Pons (tissue), 1 donor: ENCODE data around the gene FBXO44.

Experiments used
- DNase-seq: peaks from one replicate; pipeline ENCODE4 v3.0.0-alpha.2; 2016; ENCODE audit warnings: low spot score

The FBXO44 gene

DNA sequence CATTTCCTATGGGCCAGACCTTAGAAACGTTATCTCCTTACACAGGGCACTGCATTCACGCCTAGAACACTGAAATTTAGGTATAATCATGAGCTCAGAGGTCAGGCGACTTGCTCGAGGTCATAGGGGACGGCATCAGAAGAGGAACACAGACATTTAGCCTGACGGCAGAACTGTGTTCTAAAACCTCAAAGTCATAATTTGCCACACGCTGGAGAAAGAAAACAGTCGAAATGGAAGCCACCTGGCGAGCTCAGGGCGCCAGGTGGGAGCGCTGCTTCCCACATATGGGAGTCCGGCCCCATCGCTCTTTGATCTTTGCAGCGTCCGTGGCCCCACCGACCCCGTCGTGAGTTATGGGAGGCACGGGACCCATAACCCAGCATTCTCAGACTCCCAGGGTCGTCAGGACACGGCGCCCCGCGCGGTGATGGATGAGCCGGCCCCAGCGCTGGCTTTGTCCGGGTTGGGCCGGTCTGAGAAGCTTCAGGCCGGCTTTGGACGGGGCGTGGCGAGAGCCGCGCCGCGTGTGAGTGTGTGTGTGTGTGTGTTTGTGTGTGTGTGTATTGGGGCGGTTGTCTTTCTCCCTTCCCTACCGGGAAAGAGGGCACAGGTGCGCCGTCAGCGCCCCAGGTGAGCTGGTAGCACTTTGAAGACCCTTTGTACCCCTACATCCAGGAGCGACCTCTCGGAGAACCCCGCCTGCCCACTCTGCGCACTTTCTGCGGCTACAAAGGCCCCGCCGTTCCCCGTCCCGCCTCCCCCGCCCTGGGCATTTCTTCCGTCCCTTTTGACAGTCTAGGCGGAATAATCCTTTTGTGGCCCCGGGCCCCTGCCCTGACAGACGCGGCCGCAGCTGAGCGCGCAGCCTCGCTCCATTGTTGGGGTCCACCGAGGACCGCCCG is 36.0 kb downstream of the FBXO44 start:
- no peak for DNase-seq

DNA sequence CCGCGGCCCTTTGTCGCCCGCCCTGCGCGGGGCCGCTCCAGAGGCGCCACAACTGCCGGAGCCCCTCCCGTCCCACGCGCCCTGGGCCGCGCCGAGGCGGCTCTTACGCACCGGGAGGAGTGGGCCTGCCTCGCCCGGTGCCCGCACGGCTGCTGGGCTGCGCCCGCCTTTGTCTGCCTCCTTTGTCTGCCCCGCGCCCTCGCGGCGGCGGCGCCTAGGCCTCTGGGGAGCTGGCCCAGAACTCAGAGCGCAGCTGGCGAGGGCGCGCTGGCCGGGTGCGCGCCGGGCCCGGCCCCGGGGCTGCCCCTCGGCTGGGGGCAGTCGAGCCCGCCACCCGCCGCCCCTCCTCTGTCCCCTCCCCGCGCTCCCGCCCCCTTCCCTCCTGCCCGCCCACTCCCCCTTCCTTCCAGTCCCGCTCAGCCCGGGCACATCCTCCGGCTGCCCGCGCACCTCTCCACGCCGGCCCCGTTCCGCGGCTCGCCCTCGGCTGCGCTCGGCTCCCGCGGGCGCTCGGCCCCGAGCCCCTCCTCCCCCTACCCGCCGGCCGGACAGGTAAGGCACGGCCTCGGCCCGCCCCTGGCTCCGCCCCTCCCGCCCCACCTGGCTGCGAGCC is 36.7 kb downstream of the FBXO44 start, which contains the start of gene DRAXIN:
DRAXIN (plus strand) TSS at position 409 of the 613 bp plus-strand sequence. CDS start 14,549 bp downstream, outside the sequence.
- DNase-seq = no peak

DNA sequence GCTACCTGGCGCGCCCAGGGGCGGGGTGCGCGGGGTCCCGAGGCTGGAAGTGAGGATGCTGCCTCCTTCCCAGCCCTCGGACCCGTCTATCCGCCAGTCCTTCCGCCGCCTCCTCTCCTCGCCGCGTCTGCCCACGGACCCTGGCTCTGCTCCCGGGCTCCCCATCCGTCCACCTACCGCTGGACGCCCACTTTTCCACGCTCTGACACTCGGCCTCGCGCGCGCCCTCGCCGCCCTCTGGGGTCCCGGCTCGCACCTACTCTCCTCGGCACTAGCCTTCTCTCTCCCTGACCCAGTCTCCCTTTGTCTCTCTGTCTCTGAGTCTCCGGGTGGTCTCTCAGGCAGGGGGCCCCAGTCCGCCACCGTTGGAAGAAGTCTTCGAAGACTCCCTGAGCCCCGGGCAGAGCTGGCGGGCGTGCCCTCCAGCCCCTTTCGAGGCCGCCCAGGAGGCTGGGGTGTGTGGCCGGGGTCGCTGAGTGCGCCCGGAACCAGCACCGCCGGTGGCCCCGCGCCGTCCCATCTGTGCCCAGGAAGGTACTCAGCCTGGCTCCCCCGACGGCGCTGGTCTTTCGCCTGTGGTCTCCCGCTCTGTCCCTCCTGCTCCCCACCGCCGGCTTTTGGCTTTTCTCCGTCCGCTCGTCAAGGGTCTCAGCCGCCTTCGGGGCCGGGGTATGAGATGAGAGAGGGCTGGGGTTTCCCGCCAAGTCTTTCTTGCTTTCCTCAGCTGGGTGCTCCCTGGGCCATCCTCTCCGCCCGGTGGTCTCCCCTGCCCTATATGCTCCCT is 37.4 kb downstream of the FBXO44 start:
- no peak for DNase-seq

DNA sequence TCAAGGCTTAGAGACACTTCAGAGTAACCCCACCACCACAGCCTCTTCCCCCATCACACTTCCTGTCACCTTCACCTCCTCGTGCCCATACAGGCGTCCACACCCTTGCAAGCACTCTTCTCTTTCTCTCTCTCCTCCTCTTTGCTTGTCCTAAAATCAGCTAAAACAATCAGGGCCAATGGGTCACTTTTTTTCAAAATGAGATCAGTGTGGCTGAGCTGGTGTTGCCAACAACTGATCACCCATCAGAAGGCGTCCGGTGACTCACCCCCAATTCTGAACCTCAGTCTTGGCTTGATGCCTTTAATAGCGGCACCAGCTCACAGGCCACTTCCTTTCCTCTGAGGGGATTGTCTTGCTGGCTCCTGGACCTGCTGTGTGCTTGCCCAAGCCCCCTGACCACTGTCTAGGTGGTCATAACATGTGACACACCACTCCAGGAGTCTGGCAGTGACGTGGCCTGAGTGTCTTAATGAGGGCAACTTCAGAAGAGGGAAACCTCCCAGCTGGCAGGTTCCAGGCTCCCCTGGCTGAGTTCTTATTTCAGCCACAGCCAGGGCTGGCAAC is 38.4 kb downstream of the FBXO44 start:
- no peak for DNase-seq

DNA sequence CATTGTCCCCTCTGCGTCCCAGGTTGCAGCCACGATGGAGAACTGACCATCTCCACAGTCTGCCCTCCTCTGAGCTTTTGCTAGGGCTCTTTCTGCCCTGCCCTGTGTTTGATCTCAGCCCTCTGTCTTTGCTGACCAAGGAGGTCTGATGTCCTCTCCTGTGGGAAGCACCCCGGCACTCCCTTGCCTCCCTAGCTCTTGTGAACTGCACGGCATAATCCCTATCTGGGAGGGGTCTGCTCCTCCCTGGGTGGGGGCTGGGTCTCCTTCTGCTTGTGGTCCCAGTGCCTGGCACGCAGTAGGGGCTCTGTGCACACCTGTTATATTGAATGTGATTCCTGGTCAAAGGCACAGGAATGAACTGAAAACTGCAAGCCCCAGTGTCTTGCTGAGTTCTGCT is 39.2 kb downstream of the FBXO44 start:
- DNase-seq = no peak

DNA sequence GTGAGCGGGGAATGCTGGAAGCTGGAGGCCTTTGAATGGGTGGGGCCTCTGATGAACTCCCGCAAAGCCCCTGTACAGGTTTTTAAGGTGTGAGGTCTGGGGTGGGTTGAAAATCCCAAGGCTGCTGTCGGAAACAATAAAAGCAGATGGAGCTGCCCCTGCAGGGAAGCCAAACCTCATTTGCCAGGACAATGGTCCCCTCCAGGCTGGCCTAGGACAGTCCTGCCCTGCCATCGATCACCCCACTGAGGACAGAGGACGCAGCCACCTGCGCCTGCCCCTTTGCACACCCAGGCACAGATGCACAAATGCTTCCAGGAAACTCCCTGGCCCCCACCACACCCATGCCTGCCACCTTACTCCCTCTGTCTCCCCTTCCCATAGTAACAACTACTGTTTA is 41.2 kb downstream of the FBXO44 start:
- DNase-seq = no peak

DNA sequence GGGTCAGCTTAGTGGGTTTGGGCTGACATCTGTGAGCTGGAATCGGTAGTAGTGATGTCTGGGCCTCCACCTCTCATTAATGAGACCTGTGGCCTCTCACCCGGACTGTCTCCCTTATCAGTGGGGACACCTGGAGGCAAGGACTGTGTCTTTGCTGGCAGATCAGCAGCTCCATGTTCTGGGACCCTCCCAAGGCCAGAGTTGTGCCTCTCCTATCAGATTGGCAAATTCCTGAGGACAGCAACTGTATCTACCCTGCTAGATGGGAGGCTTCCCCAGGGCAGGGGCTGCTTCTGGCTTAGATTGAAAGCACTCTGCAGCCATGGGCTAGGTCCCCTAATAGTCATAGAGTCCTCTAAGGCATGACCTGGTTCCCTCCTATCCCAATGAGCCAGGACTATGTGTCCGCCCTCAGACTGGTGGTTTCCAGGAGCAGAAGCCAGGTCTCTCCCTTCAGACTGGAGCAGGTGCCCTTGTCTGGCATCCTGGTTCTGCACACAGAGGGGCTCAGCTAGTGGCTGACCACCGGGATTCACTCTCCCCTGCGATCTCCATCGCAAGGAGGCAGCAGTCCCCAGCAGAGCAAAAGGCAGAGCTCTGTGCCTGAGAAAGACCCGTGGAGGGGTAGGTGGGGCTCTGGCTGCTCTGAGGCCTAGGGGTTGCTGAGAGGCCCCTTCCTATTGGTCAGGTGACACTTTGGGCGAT is 42.7 kb downstream of the FBXO44 start:
- DNase-seq = no peak

DNA sequence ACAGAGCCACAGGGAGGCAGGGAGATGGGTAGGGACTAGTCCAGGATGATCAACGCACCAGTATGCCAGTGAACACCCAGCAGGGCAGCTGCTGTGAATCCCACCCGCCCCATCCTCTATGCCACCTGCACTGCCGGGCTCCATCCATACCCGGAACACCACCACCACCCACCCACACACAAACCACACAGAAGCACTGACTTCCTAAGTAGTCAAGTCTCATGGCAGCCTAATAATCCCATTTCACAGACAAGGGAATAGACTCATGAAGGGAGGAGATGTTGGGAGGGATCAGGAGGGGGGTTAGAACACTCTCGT is 43.2 kb downstream of the FBXO44 start:
- no peak for DNase-seq

DNA sequence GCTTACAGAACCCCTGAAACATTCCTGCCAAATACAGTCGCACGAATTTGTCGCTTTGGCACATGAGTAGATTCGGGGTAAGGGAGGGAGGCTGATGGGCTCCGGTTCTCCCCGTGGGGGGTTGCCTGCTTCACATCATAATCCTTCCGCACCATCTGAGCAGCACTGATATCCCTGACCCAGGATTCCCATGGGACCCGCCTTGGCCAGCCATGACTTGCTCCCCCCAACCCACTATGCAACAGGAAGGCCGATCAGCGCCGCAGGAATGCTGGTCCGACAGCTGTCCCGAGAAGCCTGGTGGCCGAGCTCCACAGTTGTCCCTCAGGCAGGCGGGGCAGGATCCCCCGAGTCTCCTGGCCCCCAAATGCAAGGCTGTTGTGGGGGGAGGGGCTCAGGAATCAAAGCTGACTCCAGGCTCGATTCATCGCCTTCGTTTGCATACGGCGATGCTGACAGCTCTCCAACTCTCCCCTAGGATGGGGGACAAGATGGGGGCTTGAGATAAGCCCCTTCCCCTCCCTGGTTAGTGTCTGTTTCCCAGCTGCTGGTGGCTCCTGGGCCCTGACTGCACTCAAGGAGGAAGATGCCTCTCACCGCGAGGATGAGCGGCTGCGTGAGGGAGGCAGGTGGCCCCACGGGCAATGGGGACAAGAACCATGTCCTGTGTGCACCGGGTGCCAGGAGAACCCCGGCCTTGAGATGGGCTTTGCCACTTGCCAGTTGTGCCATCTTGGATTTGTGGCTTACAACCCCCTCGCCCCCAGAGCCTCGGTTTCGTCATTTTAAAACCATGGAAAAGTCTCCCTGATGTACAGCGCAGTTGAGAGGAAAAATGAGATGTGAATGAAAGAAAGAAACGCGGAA is 46.2 kb downstream of the FBXO44 start:
- no peak for DNase-seq

DNA sequence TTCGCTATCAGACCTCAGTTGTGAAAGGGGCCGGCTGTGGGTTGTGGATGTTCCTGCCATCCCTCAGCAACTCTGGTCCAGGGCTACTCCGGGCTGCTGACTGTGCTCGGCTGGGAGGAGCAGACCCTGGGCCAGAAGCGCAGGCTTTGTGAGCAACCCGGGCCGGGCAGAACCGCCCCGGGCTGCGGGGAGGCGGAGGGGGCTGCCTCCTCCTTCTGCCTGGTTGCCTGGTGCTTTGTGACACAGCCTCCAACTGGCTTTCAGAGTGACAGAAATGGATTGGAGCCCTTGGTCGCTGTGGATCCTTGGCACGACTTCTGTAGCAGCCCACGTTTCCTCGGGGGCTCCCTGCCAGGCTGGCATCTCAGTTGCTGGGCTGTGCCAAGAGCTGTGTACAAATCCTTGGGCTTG is 46.9 kb downstream of the FBXO44 start:
- DNase-seq = peak; percentile 78

DNA sequence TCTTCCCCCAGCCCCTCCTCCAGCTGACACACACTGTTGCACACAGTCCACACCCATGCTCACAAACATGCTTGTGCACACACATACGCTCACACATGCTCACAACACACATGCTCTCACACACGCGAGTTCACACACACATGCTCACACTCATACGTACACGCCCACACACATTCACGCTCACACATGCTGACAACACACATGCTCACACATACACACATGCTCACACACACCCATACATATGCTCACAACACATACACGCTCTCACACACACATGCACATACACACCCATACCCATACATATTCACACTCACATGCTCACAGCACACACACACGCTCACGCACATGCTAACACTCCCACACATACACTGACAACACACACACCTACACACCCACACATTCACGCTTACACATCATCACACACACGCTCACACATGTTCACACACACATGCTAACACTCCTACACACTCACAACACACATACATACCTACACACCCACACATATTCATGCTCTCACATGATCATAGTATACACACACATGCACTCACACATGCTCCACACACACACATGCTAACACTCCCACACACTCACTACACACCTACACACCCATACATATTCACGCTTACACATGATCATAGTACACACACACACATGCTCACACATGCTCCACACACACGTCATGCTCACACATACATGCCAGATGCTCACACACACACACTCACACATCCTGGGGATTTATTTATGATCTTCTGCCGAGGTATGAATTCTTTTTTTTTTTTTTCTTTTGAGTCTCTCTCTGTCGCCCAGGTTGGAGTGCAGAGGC is 47.5 kb downstream of the FBXO44 start:
- DNase-seq = no peak

DNA sequence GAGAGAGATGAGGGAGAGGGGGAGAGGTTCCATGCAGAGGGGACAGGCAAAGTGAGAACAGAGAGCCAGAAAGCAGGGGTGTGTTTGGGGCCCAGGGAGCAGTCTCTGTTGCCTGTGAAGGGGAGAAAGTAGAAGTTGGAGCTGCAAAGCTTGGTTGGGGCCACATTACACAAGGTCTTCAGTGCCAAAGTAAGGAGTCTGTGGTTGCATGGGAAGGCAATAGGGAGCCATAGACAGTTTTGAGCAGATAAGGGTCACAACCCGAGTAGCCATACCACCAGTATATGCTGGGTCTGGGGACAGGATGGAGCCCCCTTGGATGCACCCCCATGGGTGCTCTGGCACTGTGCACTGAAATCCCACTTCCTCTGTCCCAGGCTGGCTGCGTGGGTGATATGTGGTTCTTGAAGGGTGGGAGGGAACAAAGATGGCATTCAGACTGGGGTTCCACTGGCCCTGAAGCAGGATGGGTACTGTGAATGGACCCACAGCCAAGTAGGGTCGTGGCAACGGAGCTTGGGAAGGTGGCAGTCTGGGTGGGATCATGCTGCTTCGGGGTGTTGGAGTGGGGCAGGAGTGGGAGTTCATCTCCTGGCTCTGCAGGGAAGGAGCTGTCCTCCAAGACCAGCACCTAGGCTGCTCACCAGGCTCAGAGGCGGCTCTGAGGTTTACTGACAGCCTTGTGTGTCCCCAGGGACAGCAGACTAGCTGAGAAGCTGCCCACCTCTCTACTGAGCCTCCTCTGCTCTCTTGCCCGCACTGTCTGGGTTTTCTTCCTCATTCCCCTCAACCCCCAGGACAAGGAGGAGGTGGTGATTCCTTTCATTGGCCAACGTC is 48.9 kb downstream of the FBXO44 start:
- no peak for DNase-seq

DNA sequence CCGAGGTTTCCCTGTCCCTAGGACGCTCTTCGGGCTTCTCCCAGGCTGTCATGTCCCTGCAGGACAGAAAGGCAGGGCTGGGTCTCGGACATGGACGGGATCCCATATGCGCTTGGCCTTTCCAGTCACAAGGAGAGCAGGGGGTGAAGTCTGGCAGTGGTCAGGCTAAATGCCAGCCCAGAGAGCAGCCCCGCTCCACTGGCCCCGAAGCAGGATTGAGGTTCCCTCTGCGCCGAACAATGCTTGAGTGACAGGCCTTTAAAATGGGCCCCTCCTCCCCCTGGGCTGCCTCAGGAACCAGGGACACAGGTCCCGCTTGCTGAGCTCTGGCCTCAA is 49.5 kb downstream of the FBXO44 start:
- DNase-seq = no peak

DNA sequence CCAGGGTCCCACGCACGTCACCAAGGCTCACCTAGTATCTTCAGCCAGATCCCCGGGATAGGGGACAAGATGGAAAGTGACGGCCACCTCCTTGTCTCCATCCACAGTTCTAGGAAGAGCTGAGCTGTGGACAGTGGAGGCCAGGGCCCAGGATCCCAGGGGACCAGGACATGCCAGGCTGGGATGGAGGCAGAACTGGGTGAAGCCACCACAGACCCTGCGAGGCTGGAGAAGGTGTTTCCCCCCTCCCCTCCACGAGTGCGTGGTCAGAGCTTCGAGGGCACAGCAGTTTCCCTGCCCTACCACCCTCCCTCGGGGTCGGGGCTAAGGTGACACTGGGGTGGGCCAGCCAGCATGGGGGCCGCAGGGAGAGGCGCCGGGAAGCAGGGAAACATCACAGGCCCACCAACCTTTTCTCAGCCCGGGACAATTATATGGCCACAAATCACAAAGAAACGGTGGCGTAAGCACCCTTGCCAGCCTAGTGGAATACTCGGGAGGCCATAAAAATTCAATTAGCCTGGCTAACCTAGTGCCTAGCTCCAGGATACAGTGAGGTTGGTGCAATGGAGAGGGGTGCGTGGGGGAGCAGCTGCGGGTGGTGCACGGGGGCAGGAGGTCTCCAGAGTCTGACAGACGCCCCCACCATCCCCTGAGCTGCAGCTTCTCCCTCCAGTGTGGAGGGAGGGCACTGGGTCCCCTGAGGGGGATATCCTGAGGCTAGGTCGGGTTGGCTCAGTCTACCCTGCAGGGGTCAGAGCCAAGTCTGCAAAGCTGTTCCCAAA is 50.2 kb downstream of the FBXO44 start:
- DNase-seq = no peak

DNA sequence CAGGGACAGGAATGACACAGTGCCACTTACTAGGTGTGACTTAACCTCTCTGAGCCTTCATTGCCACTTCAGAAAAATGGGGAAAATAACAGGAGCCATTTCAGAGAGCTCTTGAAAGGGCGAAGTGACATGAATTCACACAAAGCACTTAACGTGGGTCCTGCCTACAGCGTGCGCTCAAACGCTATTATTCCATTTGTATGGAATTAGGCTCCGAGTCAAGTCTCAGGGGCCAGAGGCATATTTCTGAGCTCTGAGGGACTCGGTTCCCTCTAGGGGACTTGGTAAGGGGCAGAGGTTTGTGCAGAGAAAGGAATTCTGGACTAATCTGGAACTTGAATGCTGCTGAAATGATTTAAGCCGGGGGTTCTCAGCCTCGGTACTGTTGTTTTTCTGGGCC is 50.9 kb downstream of the FBXO44 start:
- no peak for DNase-seq

DNA sequence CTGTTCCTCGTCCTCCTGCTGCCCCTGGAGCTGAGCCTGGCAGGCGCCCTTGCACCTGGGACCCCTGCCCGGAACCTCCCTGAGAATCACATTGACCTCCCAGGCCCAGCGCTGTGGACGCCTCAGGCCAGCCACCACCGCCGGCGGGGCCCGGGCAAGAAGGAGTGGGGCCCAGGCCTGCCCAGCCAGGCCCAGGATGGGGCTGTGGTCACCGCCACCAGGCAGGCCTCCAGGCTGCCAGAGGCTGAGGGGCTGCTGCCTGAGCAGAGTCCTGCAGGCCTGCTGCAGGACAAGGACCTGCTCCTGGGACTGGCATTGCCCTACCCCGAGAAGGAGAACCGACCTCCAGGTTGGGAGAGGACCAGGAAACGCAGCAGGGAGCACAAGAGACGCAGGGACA is 51.6 kb downstream of the FBXO44 start:
- DNase-seq = no peak

DNA sequence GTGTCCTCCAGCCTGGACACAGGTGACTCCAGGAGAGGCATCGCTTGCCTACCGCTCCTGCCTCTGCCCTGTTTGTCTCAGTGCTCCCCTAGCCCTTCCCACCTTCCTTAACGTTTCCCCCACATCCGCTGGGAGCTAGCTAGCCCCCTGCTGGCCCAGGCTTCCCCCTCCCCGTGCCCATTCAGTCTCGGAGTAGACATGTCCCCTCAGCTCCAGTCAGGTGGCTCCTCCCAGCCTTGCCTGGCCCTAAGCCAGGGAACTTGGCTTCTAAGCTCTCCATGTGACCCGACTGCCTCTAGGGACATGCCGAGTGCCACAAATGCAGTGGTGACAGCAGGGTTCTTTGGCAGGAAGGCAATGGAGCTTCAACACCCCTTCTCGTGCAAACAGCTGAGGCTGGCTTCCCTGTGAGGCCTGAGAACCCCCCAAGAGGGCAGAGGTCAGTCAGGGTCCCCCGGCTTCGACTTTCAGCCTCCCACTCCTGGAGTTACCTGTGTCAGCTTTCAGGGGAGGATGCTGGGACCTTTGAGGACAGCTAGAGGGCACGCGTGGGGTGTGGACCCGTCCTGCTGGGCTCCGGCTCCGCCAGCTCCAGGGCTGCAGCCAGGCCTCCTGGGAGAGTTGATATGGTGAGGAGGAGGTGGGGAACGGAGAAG is 53.1 kb downstream of the FBXO44 start:
- peak; percentile 14 for DNase-seq
